ENCODE results near the gene CLDND2.

Gene CLDND2

GRCh38 chr19:51339687-51340656 is 28.8 kb downstream of the CLDND2 start:
- in situ Hi-C loops (cut with HindIII; ENCODE audit: low pct_ligation_motif_present, low sequenced_read_pairs), result no loop called here
- no peak for TF ChIP-seq CTCF (IDR thresholded peaks at IDR 0.05; ENCODE audit: low read depth, low read length, missing control alignments)
- peak overlapping the region; percentile 47 for H3K27ac ChIP-seq

GRCh38 chr19:51339313-51339686 is 29.5 kb downstream of the CLDND2 start:
- H3K36me3 ChIP-seq (replicated peaks), result no peaks in the 10 kb centered on the region
- TF ChIP-seq CTCF (IDR thresholded peaks at IDR 0.05; ENCODE audit: low read depth, low read length, missing control alignments), result peak; percentile 21
- peak overlapping the region; percentile 47 for H3K27ac ChIP-seq
- H3K27me3 ChIP-seq (replicated peaks), result no peaks in the 10 kb centered on the region
- in situ Hi-C loops (cut with HindIII; ENCODE audit: low pct_ligation_motif_present, low sequenced_read_pairs), result no loop called here
- no peak for DNase-seq
- peak overlapping the region; percentile 67 for H3K4me3 ChIP-seq (ENCODE audit: low read depth, low read length)

More at GRCh38 chr19:51339687-51340656, 28.8 kb downstream of the CLDND2 start:
- H3K4me3 ChIP-seq (ENCODE audit: low read depth, low read length), result peak overlapping the region; percentile 67
- peak; percentile 99 for DNase-seq
- H3K36me3 ChIP-seq (replicated peaks), result no peaks in the 10 kb centered on the region
- no peaks in the 10 kb centered on the region for H3K27me3 ChIP-seq (replicated peaks)

GRCh38 chr19:51338563-51339312 is 30.1 kb downstream of the CLDND2 start:
- peak; percentile 85 for TF ChIP-seq CTCF (IDR thresholded peaks at IDR 0.05; ENCODE audit: low read depth, low read length, missing control alignments)
- Histone ChIP-seq H3K27me3 (replicated peaks) (no peaks in the 10 kb centered on the region), H3K36me3 (replicated peaks) (no peaks in the 10 kb centered on the region), H3K4me3 (ENCODE audit: low read depth, low read length) (peak overlapping the region; percentile 67), H3K27ac (peak overlapping the region; percentile 47)
- DNase-seq, result peak; percentile 80
- in situ Hi-C loops (cut with HindIII; ENCODE audit: low pct_ligation_motif_present, low sequenced_read_pairs), result no loop called here

- TF ChIP-seq CTCF (IDR thresholded peaks at IDR 0.05; ENCODE audit: low read depth, low read length, missing control alignments), result no peak
- Histone ChIP-seq H3K27ac (no peak overlapping the region), H3K27me3 (replicated peaks) (no peaks in the 10 kb centered on the region), H3K4me3 (ENCODE audit: low read depth, low read length) (no peak overlapping the region), H3K36me3 (replicated peaks) (no peaks in the 10 kb centered on the region)
- no peak for DNase-seq
- in situ Hi-C loops (cut with HindIII; ENCODE audit: low pct_ligation_motif_present, low sequenced_read_pairs), result no loop called here
These were observed 30.8 kb downstream of the CLDND2 start for GRCh38 chr19:51337861-51338562.

GRCh38 chr19:51337141-51337860 is 31.5 kb downstream of the CLDND2 start:
- no peak overlapping the region for H3K4me3 ChIP-seq (ENCODE audit: low read depth, low read length)
- no peak for TF ChIP-seq CTCF (IDR thresholded peaks at IDR 0.05; ENCODE audit: low read depth, low read length, missing control alignments)
- no peak for DNase-seq
- H3K27me3 ChIP-seq (replicated peaks), result no peaks in the 10 kb centered on the region
- H3K27ac ChIP-seq, result no peak overlapping the region
- in situ Hi-C loops (cut with HindIII; ENCODE audit: low pct_ligation_motif_present, low sequenced_read_pairs), result no loop called here
- no peaks in the 10 kb centered on the region for H3K36me3 ChIP-seq (replicated peaks)
